HAP-1 (cell line): ENCODE measurements around the gene NLRP5.
"Not testable (repeated sequence)": the region's sequence is repeated elsewhere in the genome, so short reads cannot be mapped to it uniquely, and the experiment has no call there.

Source experiments
- DNase-seq, 2 experiments: peaks; one replicate each; pipeline ENCODE4 v3.0.0-alpha.2; 2016 to 2020; ENCODE audit warnings: low spot score in 2 of 2
- H3K27me3 ChIP-seq: fragments of 250-450 bp; sonication (Bioruptor Pico); 2 replicates; pipeline ENCODE4 v1.5.1; 2020; ENCODE audit warnings: low read depth, mild to moderate bottlenecking, moderate library complexity
- H3K36me3 ChIP-seq: fragments of 250-450 bp; sonication (Bioruptor Pico); replicated peaks from 2 replicates; pipeline ENCODE4 v1.5.1; 2020; ENCODE audit warnings: mild to moderate bottlenecking
- H3K4me1 ChIP-seq: fragments of 250-450 bp; sonication (Bioruptor Pico); 2 replicates; pipeline ENCODE4 v1.5.1; 2020; ENCODE audit warnings: mild to moderate bottlenecking
- H3K4me3 ChIP-seq: fragments of 250-450 bp; sonication (Bioruptor Pico); 2 replicates; pipeline ENCODE4 v1.5.1; 2020; ENCODE audit warnings: mild to moderate bottlenecking, moderate library complexity
- H3K9me3 ChIP-seq: fragments of 250-450 bp; sonication (Bioruptor Pico); 2 replicates; pipeline ENCODE4 v1.5.1; 2020; ENCODE audit warnings: mild to moderate bottlenecking, moderate library complexity
- in situ Hi-C: fragments of 300-500 bp; cut with MboI; formaldehyde crosslinking; loops from 3 replicates; pipeline ENCODE4 v1.14.3; 2020; ENCODE audit warnings: low sequenced_read_pairs, inconsistent platforms, mixed read lengths

NLRP5 gene

DNA sequence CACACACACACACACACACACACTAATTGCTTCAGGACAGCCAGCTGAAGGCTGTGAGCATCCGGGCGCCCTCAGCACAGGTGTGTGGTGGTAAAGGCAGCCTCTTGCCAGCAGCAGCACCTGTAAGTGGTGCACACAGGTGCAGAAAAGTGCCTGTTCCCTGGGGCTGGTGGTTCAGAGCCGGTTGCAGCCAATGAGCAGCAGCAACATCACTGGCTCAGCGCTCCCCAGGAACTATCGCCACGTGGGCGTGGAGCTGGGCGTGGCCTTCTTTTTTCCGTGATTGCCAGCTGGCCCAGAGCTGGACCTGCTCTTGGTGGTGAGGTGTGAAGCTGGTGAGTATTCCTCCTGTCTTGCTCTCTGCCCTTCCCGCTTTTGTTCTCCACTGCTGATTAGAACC, at the start of gene NLRP5:
TSS of gene NLRP5 (plus strand) at position 289 of the 400 bp plus-strand sequence.
- in situ Hi-C loops, result no loop called here
- Histone ChIP-seq H3K4me3 (no peak within 1 kb of the TSS), H3K9me3 (no peaks in the 10 kb centered on the region), H3K4me1 (no peaks in the 10 kb centered on the region), H3K27me3 (no peaks in the 10 kb centered on the region), H3K36me3 (no peaks in the 10 kb centered on the region)
- no peak for DNase-seq

DNA sequence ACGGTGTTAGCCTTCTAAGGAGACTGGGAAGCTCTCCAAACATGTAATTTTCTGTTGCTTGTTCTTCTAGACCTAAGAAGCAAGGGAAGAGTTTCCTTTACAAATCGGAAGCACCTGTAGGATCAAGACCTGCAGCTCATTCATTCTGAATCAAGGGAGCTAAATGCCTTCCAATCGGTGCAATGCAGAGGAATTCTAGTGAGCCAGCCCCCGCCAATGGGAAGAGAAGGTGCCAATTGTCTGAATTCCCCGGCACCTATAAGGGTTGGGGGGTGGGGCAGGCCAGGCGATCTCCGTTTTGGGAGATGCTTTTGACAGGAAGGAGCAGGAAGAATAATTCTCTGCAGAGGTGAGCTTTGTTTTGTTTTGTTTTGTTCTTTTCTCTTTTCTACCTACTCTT, 47.4 kb upstream of the NLRP5 start:
- Histone ChIP-seq H3K27me3 (no peaks in the 10 kb centered on the region), H3K4me3 (no peak overlapping the region), H3K9me3 (no peaks in the 10 kb centered on the region), H3K4me1 (no peaks in the 10 kb centered on the region), H3K36me3 (no peaks in the 10 kb centered on the region)
- no peak for DNase-seq
- in situ Hi-C loops, result no loop called here

GRCh38 chr19:55940306-55940705, 46.3 kb upstream of the NLRP5 start:
- H3K4me3 ChIP-seq, result no peak overlapping the region
- no peaks in the 10 kb centered on the region for H3K4me1 ChIP-seq
- DNase-seq, result no peak
- no peaks in the 10 kb centered on the region for H3K27me3 ChIP-seq
- H3K9me3 ChIP-seq, result no peaks in the 10 kb centered on the region
- H3K36me3 ChIP-seq, result no peaks in the 10 kb centered on the region
- in situ Hi-C loops, result no loop called here

DNA sequence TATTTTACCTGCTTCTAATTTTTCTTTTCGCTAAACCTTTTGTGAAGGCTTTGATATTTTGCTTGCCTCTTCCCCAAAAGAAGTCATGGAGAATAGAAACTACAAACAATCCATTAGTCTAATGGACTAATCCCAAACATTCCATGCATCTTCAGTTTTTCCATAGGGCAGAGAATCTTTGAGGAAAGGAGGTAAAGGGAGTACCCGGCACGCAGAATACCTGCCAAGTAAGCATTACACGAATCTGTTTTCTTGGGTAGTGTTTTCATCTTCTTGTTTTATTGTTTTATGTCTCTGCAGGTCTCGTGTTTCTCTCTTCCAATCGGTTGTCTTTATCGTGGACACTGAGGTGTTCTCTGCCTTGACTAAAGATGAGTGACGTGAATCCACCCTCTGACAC, 39.0 kb upstream of the NLRP5 start, which contains the start of gene NLRP8:
TSS of gene NLRP8 (plus strand) at position 301 of the 400 bp plus-strand sequence.
- Histone ChIP-seq H3K27me3 (no peaks in the 10 kb centered on the region), H3K36me3 (no peaks in the 10 kb centered on the region), H3K9me3 (0 out of 2 replicates have a peak, but pooled peaks cover 2% of the 10 kb centered on the region), H3K4me1 (no peaks in the 10 kb centered on the region), H3K4me3 (no peak within 1 kb of the TSS)
- in situ Hi-C loops, result no loop called here
- DNase-seq, result no peak

DNA sequence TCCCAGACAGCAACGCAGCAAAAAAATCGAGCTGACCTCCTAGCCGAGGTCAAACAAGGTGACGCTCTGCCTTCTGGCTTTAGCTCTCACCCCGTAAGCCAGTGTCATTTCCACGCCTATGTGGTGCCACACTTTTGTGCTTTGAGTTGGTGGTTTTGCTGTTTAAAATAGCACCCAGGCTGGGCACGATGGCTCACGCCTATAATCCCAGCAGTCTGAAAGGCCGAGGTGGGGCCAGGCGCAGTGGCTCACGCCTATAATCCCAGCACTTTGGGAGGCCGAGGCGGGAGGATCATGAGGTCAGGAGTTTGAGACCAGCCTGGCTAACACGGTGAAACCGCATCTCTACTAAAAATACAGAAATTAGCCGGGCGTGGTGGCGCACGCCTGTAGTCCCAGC, 36.0 kb upstream of the NLRP5 start:
- H3K4me1 ChIP-seq, H3K36me3 ChIP-seq, in situ Hi-C loops, H3K9me3 ChIP-seq, H3K27me3 ChIP-seq, DNase-seq, H3K4me3 ChIP-seq: not testable (repeated sequence)

DNA sequence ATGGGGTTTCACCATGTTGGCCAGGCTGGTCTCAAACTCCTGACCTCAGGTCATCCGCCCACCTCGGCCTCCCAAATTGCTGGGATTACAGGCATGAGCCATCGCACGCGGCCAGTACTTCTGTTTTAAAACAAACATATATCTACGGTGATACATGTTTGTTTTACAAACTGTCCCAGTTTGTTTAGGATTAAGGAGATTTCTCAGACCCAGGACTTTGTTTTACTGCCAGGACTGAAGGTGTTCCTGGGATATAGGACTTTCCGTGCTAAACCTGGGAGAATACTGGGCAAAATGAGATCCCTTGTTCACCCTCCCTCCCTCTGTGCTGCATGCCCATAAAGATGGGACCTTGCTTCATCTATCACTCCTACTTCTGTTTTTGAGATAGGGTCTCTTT, 30.1 kb upstream of the NLRP5 start:
- H3K9me3 ChIP-seq, result peaks cover 2% of the 10 kb centered on the region; the same call in 1 of the 2 replicates
- H3K4me3 ChIP-seq, result no peak overlapping the region
- H3K36me3 ChIP-seq, result no peaks in the 10 kb centered on the region
- in situ Hi-C loops, result no loop called here
- H3K27me3 ChIP-seq, result no peaks in the 10 kb centered on the region
- no peak for DNase-seq
- H3K4me1 ChIP-seq, result no peaks in the 10 kb centered on the region

DNA sequence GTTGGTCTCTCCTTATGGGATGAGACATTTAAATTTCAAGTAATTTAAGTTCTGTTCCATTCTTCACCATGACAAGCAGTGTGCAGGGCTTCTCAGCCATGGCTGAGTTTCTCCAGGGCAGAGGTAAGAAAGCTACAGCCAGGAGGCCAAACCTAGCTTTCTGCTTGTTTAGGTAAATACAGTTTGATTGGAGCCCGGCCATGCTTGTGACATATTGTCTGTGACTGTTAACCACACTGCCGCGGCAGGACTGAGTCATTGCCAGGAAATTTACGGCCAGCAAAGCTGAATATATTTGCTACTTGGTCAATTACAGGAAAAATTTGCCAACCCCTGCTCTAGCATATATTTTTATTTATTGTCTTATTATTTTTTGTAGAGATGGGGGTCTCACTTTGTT, 28.2 kb upstream of the NLRP5 start:
- Histone ChIP-seq H3K9me3 (no peaks in the 10 kb centered on the region; the same call in 1 of the 2 replicates), H3K27me3 (no peaks in the 10 kb centered on the region), H3K4me3 (no peak overlapping the region), H3K4me1 (no peaks in the 10 kb centered on the region), H3K36me3 (no peaks in the 10 kb centered on the region)
- DNase-seq, result no peak
- in situ Hi-C loops, result no loop called here

GRCh38 chr19:55959996-55960675, 26.4 kb upstream of the NLRP5 start:
- in situ Hi-C loops, result no loop called here
- Histone ChIP-seq H3K27me3 (no peaks in the 10 kb centered on the region), H3K4me3 (no peak overlapping the region), H3K9me3 (no peaks in the 10 kb centered on the region; the same call in 1 of the 2 replicates), H3K4me1 (no peaks in the 10 kb centered on the region), H3K36me3 (no peaks in the 10 kb centered on the region)
- no peak for DNase-seq

DNA sequence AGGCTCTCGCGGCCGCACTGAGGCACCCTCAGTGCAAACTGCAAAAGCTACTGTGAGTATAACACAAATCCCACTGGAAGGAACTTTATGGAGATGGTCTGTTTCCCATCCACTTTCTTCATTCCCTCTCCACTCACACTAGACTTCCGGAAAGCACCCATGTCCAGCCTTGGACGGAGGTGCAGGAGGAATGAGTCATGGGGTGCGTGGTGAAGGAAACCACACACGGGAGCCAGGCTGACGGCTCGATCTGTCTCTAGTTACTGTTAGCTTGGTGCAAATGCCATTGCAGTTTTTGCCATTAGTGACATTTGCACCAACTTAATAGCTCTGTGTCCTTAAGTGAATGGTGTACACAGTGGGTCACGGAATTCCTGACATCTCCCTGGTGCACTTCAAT, 24.4 kb upstream of the NLRP5 start:
- no peaks in the 10 kb centered on the region for H3K9me3 ChIP-seq
- no peaks in the 10 kb centered on the region for H3K36me3 ChIP-seq
- no peak overlapping the region for H3K4me3 ChIP-seq
- in situ Hi-C loops, result no loop called here
- H3K4me1 ChIP-seq, result no peaks in the 10 kb centered on the region
- DNase-seq, result no peak
- no peaks in the 10 kb centered on the region for H3K27me3 ChIP-seq

DNA sequence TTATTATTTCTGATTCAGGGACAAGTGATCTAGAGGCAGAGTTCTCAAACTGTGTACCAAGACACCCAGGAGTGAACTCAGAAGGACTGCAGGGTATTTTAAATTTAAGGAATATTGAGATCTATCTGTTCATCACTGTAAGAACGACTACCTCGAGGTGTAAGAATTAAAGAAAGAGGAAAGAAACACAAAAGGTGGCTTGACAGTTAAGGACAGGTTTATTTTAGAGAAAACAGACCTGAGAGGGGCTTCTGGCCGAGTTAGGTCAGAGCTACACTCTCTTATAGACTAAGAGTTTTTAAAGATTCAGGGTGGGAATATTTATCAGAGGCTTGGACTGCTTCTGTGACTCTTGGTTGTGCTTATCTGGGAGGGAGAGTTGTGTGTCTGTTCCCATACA, 12.6 kb upstream of the NLRP5 start:
- no peak for DNase-seq
- Histone ChIP-seq H3K4me1 (no peaks in the 10 kb centered on the region), H3K4me3 (no peak overlapping the region), H3K36me3 (no peaks in the 10 kb centered on the region), H3K9me3 (no peaks in the 10 kb centered on the region), H3K27me3 (no peaks in the 10 kb centered on the region)
- in situ Hi-C loops, result no loop called here

DNA sequence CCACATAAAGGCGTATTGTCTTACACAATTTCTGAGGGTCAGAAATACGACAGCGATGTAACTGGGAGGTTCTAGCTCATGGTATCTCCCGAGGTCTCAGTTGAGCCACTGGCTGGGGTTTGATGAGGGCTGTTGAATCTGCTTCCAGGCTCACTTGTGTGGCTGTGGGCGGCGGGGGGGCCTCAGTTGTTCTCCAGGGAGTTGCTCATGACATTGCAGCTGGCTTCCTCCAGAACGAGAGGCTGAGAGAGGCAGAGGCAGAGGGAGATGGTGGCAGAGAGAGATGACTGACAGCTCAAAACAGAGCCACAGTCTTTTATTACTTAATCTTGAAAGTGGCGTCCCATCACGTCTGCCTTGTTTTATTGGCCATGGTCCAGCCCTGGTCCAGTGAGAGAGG, 6.2 kb upstream of the NLRP5 start:
- Histone ChIP-seq H3K27me3 (no peaks in the 10 kb centered on the region), H3K4me1 (no peaks in the 10 kb centered on the region), H3K9me3 (no peaks in the 10 kb centered on the region), H3K4me3 (no peak overlapping the region), H3K36me3 (no peaks in the 10 kb centered on the region)
- DNase-seq, result no peak
- in situ Hi-C loops, result no loop called here

DNA sequence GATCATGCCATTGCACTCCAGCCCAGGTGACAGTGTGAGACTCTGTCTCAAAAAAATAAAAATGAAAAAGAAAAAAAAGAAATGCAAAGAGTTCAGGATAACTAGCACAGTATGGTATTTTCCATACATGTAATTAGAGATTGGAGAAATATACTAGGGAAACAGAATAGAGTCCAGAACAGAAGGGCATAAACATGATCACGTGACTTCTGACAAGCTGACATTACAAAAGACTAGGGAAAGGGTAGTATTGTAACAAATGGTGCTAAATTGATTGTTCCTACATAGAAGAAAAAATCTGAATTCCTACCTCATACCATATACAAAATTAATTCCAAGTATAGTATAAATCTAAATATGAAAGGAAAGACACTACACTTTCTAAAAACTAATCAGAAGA, 1.3 kb upstream of the NLRP5 start:
- Histone ChIP-seq H3K9me3 (no peaks in the 10 kb centered on the region), H3K36me3 (no peaks in the 10 kb centered on the region), H3K27me3 (no peaks in the 10 kb centered on the region), H3K4me1 (no peaks in the 10 kb centered on the region), H3K4me3 (no peak overlapping the region)
- no peak for DNase-seq
- in situ Hi-C loops, result no loop called here

- Histone ChIP-seq H3K27me3 (no peaks in the 10 kb centered on the region), H3K36me3 (no peaks in the 10 kb centered on the region), H3K4me3 (no peak overlapping the region), H3K4me1 (no peaks in the 10 kb centered on the region), H3K9me3 (no peaks in the 10 kb centered on the region)
- no peak for DNase-seq
- in situ Hi-C loops, result no loop called here
These were observed 4.3 kb downstream of the NLRP5 start for GRCh38 chr19:55990831-55991230.

GRCh38 chr19:55993492-55993891, 6.9 kb downstream of the NLRP5 start:
- in situ Hi-C loops, result no loop called here
- H3K27me3 ChIP-seq, result no peaks in the 10 kb centered on the region
- no peak for DNase-seq
- H3K4me3 ChIP-seq, result no peak overlapping the region
- no peaks in the 10 kb centered on the region for H3K36me3 ChIP-seq
- no peaks in the 10 kb centered on the region for H3K4me1 ChIP-seq
- no peaks in the 10 kb centered on the region for H3K9me3 ChIP-seq

GRCh38 chr19:56014765-56015164, 28.2 kb downstream of the NLRP5 start:
- no peak for DNase-seq
- in situ Hi-C loops, result no loop called here
- H3K36me3 ChIP-seq, result no peaks in the 10 kb centered on the region
- no peak overlapping the region for H3K4me3 ChIP-seq
- H3K9me3 ChIP-seq, result no peaks in the 10 kb centered on the region
- no peaks in the 10 kb centered on the region for H3K4me1 ChIP-seq
- H3K27me3 ChIP-seq, result no peaks in the 10 kb centered on the region
